H9 (cell line): Measurements from ENCODE around the gene DCXR. TPM values are rescaled to one million over a fixed set of nuclear protein-coding genes. Genes with fewer than 3 reads are reported as not detected.
A peak's percentile ranks its signal among the peaks of the same experiment; 100 is the strongest.

Source experiments
- DNase-seq: peaks from one replicate; pipeline ENCODE4 v3.0.0-alpha.2; 2017
- H2AFZ ChIP-seq: one replicate; pipeline ENCODE4 v1.6.1; 2013; ENCODE audit warnings: mild to moderate bottlenecking, low read length, control low read depth, moderate library complexity
- H2AK5ac ChIP-seq: 2 replicates; pipeline ENCODE4 v1.6.1; 2013; ENCODE audit warnings: low read length, control low read depth, mixed read lengths; ENCODE audit not compliant: insufficient read length
- H2BK120ac ChIP-seq: one replicate; pipeline ENCODE4 v1.6.1; 2013; ENCODE audit warnings: low read depth, mild to moderate bottlenecking, low read length, control low read depth, inconsistent platforms; ENCODE audit not compliant: poor library complexity, severe bottlenecking
- H2BK12ac ChIP-seq: 2 replicates; pipeline ENCODE4 v1.6.1; 2013; ENCODE audit warnings: low read length, control low read depth, mixed read lengths, low read depth; ENCODE audit not compliant: insufficient read length
- H2BK15ac ChIP-seq: 2 replicates; pipeline ENCODE4 v1.6.1; 2013; ENCODE audit warnings: low read depth, low read length, control low read depth
- H2BK20ac ChIP-seq: one replicate; pipeline ENCODE4 v1.6.1; 2013; ENCODE audit warnings: low read depth, mild to moderate bottlenecking, low read length, control low read depth, inconsistent platforms; ENCODE audit not compliant: poor library complexity, severe bottlenecking
- H2BK5ac ChIP-seq: 2 replicates; pipeline ENCODE4 v1.6.1; 2013; ENCODE audit warnings: low read length, control low read depth, mixed read lengths; ENCODE audit not compliant: insufficient read length
- H3K14ac ChIP-seq: 2 replicates; pipeline ENCODE4 v1.6.1; 2013; ENCODE audit warnings: low read length, control low read depth; ENCODE audit not compliant: insufficient read depth
- H3K18ac ChIP-seq: 2 replicates; pipeline ENCODE4 v1.6.1; 2013; ENCODE audit warnings: low read depth, mild to moderate bottlenecking, mixed read lengths, low read length, control low read depth; ENCODE audit not compliant: insufficient read length
- H3K23ac ChIP-seq: 2 replicates; pipeline ENCODE4 v1.6.1; 2013; ENCODE audit warnings: low read length, control low read depth, mixed read lengths, low read depth; ENCODE audit not compliant: insufficient read length
- H3K23me2 ChIP-seq: 2 replicates; pipeline ENCODE4 v1.6.1; 2013; ENCODE audit warnings: low read depth, mild to moderate bottlenecking, mixed read lengths, low read length, control low read depth; ENCODE audit not compliant: insufficient read length, poor library complexity, severe bottlenecking
- H3K27ac ChIP-seq: 2 replicates; pipeline ENCODE4 v1.5.1; 2013; ENCODE audit warnings: low read length, control low read depth, mixed read lengths, low read depth; ENCODE audit not compliant: insufficient read length
- H3K27me3 ChIP-seq: 2 replicates; pipeline ENCODE4 v1.6.1; 2013; ENCODE audit warnings: low read length, control low read depth, inconsistent platforms; ENCODE audit not compliant: insufficient read depth
- H3K4ac ChIP-seq: 2 replicates; pipeline ENCODE4 v1.6.1; 2013; ENCODE audit warnings: low read depth, mild to moderate bottlenecking, control low read depth, inconsistent platforms, low read length, moderate library complexity
- H3K4me1 ChIP-seq: 2 replicates; pipeline ENCODE4 v1.6.1; 2013; ENCODE audit warnings: low read length, control low read depth, inconsistent platforms; ENCODE audit not compliant: insufficient read depth
- H3K4me2 ChIP-seq: 2 replicates; pipeline ENCODE4 v1.6.1; 2013; ENCODE audit warnings: low read length, control low read depth, mixed read lengths; ENCODE audit not compliant: insufficient read length, insufficient read depth
- H3K56ac ChIP-seq: 2 replicates; pipeline ENCODE4 v1.6.1; 2013; ENCODE audit warnings: low read depth, mild to moderate bottlenecking, mixed read lengths, low read length, control low read depth; ENCODE audit not compliant: insufficient read length
- H3K79me1 ChIP-seq: 2 replicates; pipeline ENCODE4 v1.6.1; 2013; ENCODE audit warnings: low read depth, mild to moderate bottlenecking, moderate library complexity, low read length, control low read depth, inconsistent platforms; ENCODE audit not compliant: insufficient read depth, poor library complexity, severe bottlenecking
- H3K79me2 ChIP-seq: 2 replicates; pipeline ENCODE4 v1.6.1; 2013; ENCODE audit warnings: low read length, control low read depth, inconsistent platforms; ENCODE audit not compliant: insufficient read depth
- H3K9ac ChIP-seq: 2 replicates; pipeline ENCODE4 v1.6.1; 2013; ENCODE audit warnings: low read length, control low read depth, mixed read lengths; ENCODE audit not compliant: insufficient read length; ENCODE audit errors: extremely low read depth
- H3K9me3 ChIP-seq: one replicate; pipeline ENCODE4 v1.6.1; 2013; ENCODE audit warnings: low read depth, low read length, inconsistent platforms; ENCODE audit not compliant: control insufficient read depth
- H3T11ph ChIP-seq: one replicate; pipeline ENCODE4 v1.6.1; 2013; ENCODE audit warnings: mild to moderate bottlenecking, low read length, control low read depth, inconsistent platforms
- H4K20me1 ChIP-seq: one replicate; pipeline ENCODE4 v1.6.1; 2013; ENCODE audit not compliant: control insufficient read depth, insufficient read length, insufficient read depth
- H4K5ac ChIP-seq: 2 replicates; pipeline ENCODE4 v1.6.1; 2013; ENCODE audit warnings: low read depth, mild to moderate bottlenecking, mixed read lengths, low read length, control low read depth; ENCODE audit not compliant: insufficient read length
- H4K8ac ChIP-seq: replicated peaks from 2 replicates; pipeline ENCODE4 v1.6.1; 2013; ENCODE audit warnings: low read length, control low read depth, mixed read lengths, low read depth; ENCODE audit not compliant: insufficient read length
- H4K91ac ChIP-seq: 2 replicates; pipeline ENCODE4 v1.6.1; 2013; ENCODE audit warnings: low read depth, mild to moderate bottlenecking, moderate library complexity, mixed read lengths, low read length, control low read depth; ENCODE audit not compliant: insufficient read length
- H3K27ac Mint-ChIP-seq, 3 experiments: 2 replicates in 2 of 3; 3 replicates in 1 of 3; pipeline ENCODE4 v1.8.0; 2020 to 2021; ENCODE audit warnings: mixed read lengths in 3 of 3, mild to moderate bottlenecking in 1 of 3, moderate library complexity in 1 of 3
- H3K27me3 Mint-ChIP-seq: 2 replicates; pipeline ENCODE4 v1.8.0; 2021; ENCODE audit warnings: low read depth, mild to moderate bottlenecking, moderate library complexity, mixed read lengths
- H3K36me3 Mint-ChIP-seq, 3 experiments: 2 replicates in 2 of 3; 3 replicates in 1 of 3; pipeline ENCODE4 v1.8.0; 2020 to 2021; ENCODE audit warnings: low read depth in 3 of 3, mixed read lengths in 3 of 3; ENCODE audit not compliant: insufficient read depth in 1 of 3
- H3K4me1 Mint-ChIP-seq, 2 experiments: 2 replicates each; pipeline ENCODE4 v1.8.0; 2020; ENCODE audit warnings: mixed read lengths in 2 of 2
- H3K4me3 Mint-ChIP-seq, 2 experiments: 2 replicates in 1 of 2; 3 replicates in 1 of 2; pipeline ENCODE4 v1.8.0; 2020 to 2021; ENCODE audit warnings: mild to moderate bottlenecking in 2 of 2, mixed read lengths in 2 of 2, moderate library complexity in 1 of 2
- H3K9me3 Mint-ChIP-seq, 2 experiments: 2 replicates in 1 of 2; 3 replicates in 1 of 2; pipeline ENCODE4 v1.8.0; 2020; ENCODE audit warnings: mild to moderate bottlenecking in 2 of 2, mixed read lengths in 2 of 2, moderate library complexity in 1 of 2
- CTCF ChIP-seq: fragments of 200-600 bp; sonication (generic); conservative IDR thresholded peaks from 3 replicates; pipeline ENCODE4 v1.8.0; 2021; ENCODE audit warnings: antibody characterized with exemption, mild to moderate bottlenecking
- WGBS: extraction: QIAGEN DNeasy Blood & Tissue Kit; methylation state at CpG from one replicate; pipeline ENCODE4 v1.1.7; 2013; ENCODE audit warnings: missing lambda C conversion rate, low lambda C conversion rate, mixed read lengths; ENCODE audit not compliant: insufficient read length; ENCODE audit errors: extremely low coverage; 5-methylcytosine and 5-hydroxymethylcytosine counted together
- total RNA-seq: library from RNA; stranded (reverse); gene quantifications from 2 replicates; pipeline ENCODE4 v1.2.1, GENCODE V29; 2021

Gene DCXR
- total RNA-seq, 1 experiment from 2014 or later: 93.6 TPM

- Histone ChIP-seq H4K91ac (no peak overlapping the region), H4K20me1 (no peaks in the 10 kb centered on the region), H2BK12ac (no peak overlapping the region), H3K9me3 (no peaks in the 10 kb centered on the region), H3K4ac (no peak overlapping the region), H2BK15ac (no peak overlapping the region), H2AK5ac (no peak overlapping the region), H3K18ac (no peak overlapping the region), H3T11ph (no peak overlapping the region), H4K8ac (no peak overlapping the region), H3K4me1 (no peaks in the 10 kb centered on the region), H2BK120ac (no peak overlapping the region), H3K23me2 (no peaks in the 10 kb centered on the region), H3K14ac (no peak overlapping the region; the same call in 1 of the 2 replicates), H3K79me1 (no peaks in the 10 kb centered on the region), H3K27me3 (no peaks in the 10 kb centered on the region), H3K4me2 (no peak overlapping the region), H2AFZ (no peak overlapping the region), H3K9ac (no peak overlapping the region), H3K23ac (no peak overlapping the region), H3K56ac (no peak overlapping the region), H4K5ac (no peak overlapping the region), H3K27ac (no peak overlapping the region), H3K79me2 (no peaks in the 10 kb centered on the region), H2BK5ac (no peak overlapping the region), H2BK20ac (no peak overlapping the region)
- Mint-ChIP-seq H3K36me3 (no peaks in the 10 kb centered on the region), H3K4me3 (no peak overlapping the region), H3K27me3 (no peaks in the 10 kb centered on the region; the same call in 1 of the 2 replicates), H3K27ac (peak overlapping the region in 1 of 3 experiments; percentile 82; a peak in 1 of 7 replicates), H3K9me3 (no peaks in the 10 kb centered on the region), H3K4me1 (no peaks in the 10 kb centered on the region)
- no CpG with 5 or more reads among the region's 41 CpGs for WGBS
- TF ChIP-seq CTCF: no peak
- DNase-seq: no peak
Observed at GRCh38 chr17:82004517-82005455, 32.7 kb downstream of the DCXR start.
